GM21723 (cell line): ENCODE results near the gene RASGRP2.

Experiments used
- ATAC-seq: cut with Tn5 transposase; IDR thresholded peaks from one replicate; pipeline ENCODE4 v1.9.1; 2021; ENCODE audit warnings: mild to moderate bottlenecking, moderate library complexity; ENCODE audit not compliant: unreplicated experiment

RASGRP2 gene

GRCh38 chr11:64771861-64772260, 27.9 kb upstream of the RASGRP2 start:
- ATAC-seq, result no peak

- no peak for ATAC-seq
Measured at GRCh38 chr11:64770120-64770519, 26.2 kb upstream of the RASGRP2 start.

- no peak for ATAC-seq
Measured at GRCh38 chr11:64769283-64769682, 25.3 kb upstream of the RASGRP2 start.

- no peak for ATAC-seq
Measured at GRCh38 chr11:64768300-64768694, 24.4 kb upstream of the RASGRP2 start.

- no peak for ATAC-seq
Measured at GRCh38 chr11:64767344-64768299, 23.7 kb upstream of the RASGRP2 start.

- ATAC-seq, result no peak
Measured at GRCh38 chr11:64766881-64767280, 22.9 kb upstream of the RASGRP2 start.

- no peak for ATAC-seq
Measured at GRCh38 chr11:64765851-64766665, 22.1 kb upstream of the RASGRP2 start.

- ATAC-seq, result no peak
Measured at GRCh38 chr11:64765291-64765850, 21.4 kb upstream of the RASGRP2 start.

GRCh38 chr11:64764753-64765152, 20.8 kb upstream of the RASGRP2 start:
- ATAC-seq, result no peak

- no peak for ATAC-seq
Measured at GRCh38 chr11:64764040-64764611, 20.2 kb upstream of the RASGRP2 start.

GRCh38 chr11:64763526-64764039, 19.6 kb upstream of the RASGRP2 start:
- ATAC-seq, result no peak

- no peak for ATAC-seq
Measured at GRCh38 chr11:64762674-64763525, 19.0 kb upstream of the RASGRP2 start.

GRCh38 chr11:64762277-64762673, 18.3 kb upstream of the RASGRP2 start:
- ATAC-seq, result no peak

- no peak for ATAC-seq
Measured at GRCh38 chr11:64760759-64761420, 16.9 kb upstream of the RASGRP2 start.

- no peak for ATAC-seq
Measured at GRCh38 chr11:64759722-64760719, 16.1 kb upstream of the RASGRP2 start, which contains the start of gene PYGM. TSS of gene PYGM (minus strand) at chr11:64759974. CDS start at chr11:64759898, 76 bp downstream.

- no peak for ATAC-seq
Measured at GRCh38 chr11:64759131-64759721, 15.3 kb upstream of the RASGRP2 start.

GRCh38 chr11:64758330-64759079, 14.6 kb upstream of the RASGRP2 start:
- no peak for ATAC-seq
